HG02884 (cell line): Measurements from ENCODE around the gene IGF1R.

Experiments used
- ATAC-seq: cut with Tn5 transposase; IDR thresholded peaks from one replicate; pipeline ENCODE4 v1.9.1; 2021; ENCODE audit warnings: mild to moderate bottlenecking, moderate library complexity; ENCODE audit not compliant: unreplicated experiment

Gene IGF1R

DNA sequence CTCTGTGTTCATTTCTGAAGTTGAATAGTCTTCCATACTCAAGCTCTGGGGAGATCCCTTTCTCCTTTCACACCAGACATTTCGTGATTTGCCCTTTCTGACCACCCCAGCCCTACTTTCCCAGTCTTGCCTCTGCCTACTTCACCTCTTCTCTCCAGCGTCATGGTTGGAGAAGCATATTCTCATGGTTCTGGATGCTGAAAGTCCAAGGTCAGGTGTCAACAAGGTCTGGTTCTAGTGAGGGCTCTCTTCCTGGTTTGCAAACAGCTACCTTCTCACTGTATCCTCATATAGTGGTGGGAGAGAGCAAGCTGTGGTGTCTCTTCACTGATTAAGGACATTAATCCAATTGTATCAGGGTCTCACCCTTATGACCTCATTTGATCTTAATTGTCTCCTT is 169.4 kb downstream of the IGF1R start:
- ATAC-seq: no peak

- no peak for ATAC-seq
Observed at GRCh38 chr15:98823012-98823458, 174.7 kb downstream of the IGF1R start.

GRCh38 chr15:98823616-98824015 is 175.3 kb downstream of the IGF1R start:
- ATAC-seq: no peak

DNA sequence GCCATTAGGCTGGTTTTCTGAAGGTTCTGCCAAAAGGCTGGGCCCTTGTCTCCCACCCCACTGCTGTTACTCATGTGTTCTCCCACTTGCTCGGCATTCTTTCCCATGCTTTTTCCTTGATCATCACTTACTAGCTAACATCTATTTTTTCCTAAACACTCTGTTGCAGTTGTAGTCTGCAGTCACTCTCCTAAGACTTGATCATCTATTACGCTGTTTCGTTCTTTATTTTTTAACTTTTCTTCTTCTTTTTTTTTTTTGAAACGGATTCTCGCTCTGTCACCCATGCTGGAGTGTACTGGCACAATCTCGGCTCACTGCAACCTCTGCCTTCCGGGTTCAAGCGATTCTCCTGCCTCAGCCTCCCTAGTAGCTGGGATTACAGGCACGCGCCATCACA is 176.3 kb downstream of the IGF1R start:
- ATAC-seq: no peak

DNA sequence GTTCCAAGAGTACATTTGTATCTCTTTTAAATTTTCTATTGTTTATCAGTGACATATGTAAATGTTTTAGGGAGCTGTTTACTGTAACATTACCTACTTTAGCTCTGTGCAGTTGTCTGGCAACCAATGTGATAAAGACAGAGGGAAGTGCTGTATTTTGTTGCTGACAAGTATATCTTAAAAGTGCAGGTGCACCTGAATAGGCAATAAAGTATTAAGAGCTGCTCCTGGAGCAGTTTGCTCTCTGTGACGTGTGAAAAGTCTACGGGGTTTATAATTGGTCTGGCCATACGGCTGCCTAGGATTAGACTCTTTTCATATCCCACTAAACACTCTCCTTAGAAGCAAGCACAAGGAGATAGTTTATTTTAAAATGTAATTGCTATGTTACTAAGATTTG is 178.3 kb downstream of the IGF1R start:
- no peak for ATAC-seq

GRCh38 chr15:98827217-98827616 is 178.9 kb downstream of the IGF1R start:
- ATAC-seq: no peak

DNA sequence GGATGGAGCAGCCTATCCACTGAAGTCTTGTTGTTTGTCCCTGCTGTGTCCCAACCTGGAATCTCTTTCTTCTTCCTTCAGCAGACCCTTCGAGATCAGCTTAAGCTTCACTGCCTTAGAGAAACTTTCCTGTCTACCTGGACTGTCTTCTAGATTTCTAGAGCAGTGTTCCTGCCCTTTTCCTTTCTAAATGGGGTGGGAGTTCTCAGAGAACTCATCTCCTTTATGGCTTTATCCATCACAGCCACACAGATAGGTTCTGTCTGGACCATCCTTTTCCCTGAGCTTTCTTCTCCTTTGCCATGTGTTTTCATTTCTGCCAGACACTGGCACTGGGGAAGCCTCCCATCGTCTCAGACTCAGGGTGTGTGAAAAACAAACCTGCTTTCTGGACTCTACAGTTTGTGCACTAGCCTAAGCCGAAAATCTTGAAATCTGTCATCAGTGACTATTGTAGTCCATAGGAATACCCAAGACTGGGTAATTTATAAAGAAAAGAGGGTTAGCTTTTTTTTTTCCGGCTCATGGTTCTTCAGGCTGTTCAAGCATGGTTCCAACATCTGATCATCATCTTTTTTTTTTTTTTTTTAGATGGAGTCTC is 181.8 kb downstream of the IGF1R start:
- no peak for ATAC-seq

- ATAC-seq: no peak
Observed at GRCh38 chr15:98834976-98835375, 186.6 kb downstream of the IGF1R start.

GRCh38 chr15:98835876-98836275 is 187.5 kb downstream of the IGF1R start:
- ATAC-seq: no peak

- no peak for ATAC-seq
Observed at GRCh38 chr15:98838387-98839259, 190.3 kb downstream of the IGF1R start.

GRCh38 chr15:98840053-98840452 is 191.7 kb downstream of the IGF1R start:
- no peak for ATAC-seq

GRCh38 chr15:98841419-98841970 is 193.2 kb downstream of the IGF1R start:
- no peak for ATAC-seq

DNA sequence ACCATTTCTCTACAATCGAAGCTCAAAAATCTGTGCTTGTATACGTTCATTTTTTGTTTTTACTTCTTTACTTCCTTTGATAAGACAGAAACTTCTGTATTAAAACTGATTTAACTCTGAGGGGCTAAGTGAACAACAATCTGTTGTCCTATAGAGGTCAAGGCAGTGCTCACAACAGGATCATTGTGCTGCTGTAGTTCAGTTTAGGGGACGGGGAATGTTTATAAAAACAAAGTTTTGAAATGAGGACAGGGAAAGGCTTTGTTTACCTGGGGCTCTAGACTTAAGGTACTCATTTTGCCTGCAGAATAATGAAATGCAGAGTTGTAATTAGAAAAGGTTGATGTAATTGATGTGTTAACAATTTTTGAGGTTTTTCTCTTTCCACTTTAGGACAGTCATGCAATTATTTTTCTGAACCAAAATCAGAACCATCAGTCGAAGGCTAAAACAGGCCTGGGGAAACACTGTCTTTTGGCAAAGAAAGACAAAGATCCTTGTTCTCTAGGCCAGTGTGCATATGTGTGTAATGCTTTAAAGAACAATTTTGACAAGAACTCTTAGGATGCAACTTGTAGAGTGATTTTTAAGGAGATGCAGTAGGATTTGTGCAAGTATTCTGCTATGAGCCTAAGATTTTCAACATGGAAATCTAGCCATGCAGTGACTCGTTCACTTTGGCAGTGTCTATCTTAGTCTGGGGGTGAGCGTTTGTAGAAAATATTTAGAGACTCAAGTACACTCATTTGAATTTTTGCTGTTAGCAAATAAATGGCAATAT is 194.0 kb downstream of the IGF1R start:
- ATAC-seq: no peak

DNA sequence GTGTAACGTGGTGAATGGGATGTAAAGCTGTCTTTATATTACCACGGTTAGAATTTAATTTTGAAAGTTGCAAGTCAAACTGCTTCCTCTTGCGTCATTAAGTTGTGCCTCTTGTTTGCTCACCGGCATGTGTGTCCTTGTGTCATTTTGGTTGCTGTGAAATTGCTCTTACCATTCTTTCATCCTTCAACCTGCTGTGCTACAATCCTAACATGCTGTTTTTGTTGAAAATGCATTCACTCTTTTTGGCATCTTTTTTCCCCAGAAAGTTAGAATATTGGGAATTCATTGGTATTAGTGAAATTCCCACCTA is 194.6 kb downstream of the IGF1R start:
- ATAC-seq: no peak

- ATAC-seq: no peak
Observed at GRCh38 chr15:98843844-98844243, 195.5 kb downstream of the IGF1R start.

- ATAC-seq: no peak
Observed at GRCh38 chr15:98844261-98844660, 195.9 kb downstream of the IGF1R start.

- no peak for ATAC-seq
Observed at GRCh38 chr15:98845138-98845884, 197.0 kb downstream of the IGF1R start.

GRCh38 chr15:98850961-98851572 is 202.7 kb downstream of the IGF1R start:
- peak; percentile 26 for ATAC-seq

- ATAC-seq: peak; percentile 38
Observed at GRCh38 chr15:98853161-98853560, 204.8 kb downstream of the IGF1R start.
